Effector CD8-positive, alpha-beta T cell (primary cell): Measurements from ENCODE around the gene ERCC5.

Experiments
- DNase-seq: peaks from one replicate; lab custom pipeline; 2025; lab: John Stamatoyannopoulos, UW

Gene ERCC5

GRCh38 chr13:102881819-102882686, 36.2 kb downstream of the ERCC5 start:
- no peak for DNase-seq

DNA sequence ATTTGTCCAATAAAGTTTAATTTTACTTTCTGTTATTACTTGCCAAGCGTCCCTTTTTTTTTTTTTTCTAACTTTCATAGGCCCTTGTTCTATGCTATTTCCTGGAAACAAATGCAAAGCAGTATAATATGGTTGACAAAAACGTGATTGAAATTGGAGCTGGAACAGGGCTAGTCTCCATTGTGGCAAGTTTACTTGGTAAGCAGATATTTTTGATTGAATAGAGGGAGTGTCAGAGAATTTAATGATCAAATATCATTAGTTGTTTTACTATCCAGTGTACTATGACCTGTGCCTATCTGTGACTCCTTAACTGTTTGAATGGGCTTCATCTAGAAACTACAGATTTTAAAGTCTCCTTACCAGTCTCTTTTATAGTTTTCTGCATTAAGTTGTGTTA, 46.7 kb downstream of the ERCC5 start:
- no peak for DNase-seq

DNA sequence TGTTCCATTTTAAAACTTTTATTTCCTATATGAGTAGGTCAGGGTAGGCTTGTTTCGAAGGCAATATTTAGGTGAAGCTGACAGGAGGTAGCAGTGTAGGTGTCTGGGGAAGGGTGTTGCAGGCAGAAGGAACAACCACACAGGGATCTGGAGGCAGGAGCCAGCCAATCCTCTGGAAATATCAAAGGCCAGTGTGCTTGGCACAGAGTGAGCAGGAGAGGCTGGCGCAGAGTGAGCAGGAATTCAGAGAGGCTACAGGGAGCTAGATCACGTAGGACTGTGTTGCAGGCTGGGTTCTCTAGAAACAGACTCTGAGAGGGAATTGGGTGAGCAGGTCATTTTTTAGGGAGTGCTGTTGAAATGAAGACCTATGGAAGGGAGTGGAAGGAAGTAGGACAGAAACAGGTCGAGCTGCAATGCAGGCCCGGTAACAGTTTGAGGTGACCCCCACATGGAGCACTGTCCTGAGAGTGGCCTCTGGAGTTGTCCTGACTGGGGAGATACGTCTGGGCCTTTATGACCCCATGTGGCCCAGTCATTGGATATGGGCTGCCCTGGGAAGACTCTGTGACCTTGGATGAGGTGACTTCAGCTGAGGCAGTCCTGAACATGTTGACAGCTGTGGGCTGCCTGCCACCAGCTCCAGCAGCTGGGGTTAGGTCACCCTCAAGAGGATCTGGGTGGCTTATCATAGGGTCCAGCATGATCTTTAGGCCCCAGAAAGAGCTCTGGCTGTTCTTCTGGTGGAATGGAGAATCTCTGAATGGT, 51.7 kb downstream of the ERCC5 start:
- no peak for DNase-seq

GRCh38 chr13:102900193-102900608, 54.4 kb downstream of the ERCC5 start:
- no peak for DNase-seq

DNA sequence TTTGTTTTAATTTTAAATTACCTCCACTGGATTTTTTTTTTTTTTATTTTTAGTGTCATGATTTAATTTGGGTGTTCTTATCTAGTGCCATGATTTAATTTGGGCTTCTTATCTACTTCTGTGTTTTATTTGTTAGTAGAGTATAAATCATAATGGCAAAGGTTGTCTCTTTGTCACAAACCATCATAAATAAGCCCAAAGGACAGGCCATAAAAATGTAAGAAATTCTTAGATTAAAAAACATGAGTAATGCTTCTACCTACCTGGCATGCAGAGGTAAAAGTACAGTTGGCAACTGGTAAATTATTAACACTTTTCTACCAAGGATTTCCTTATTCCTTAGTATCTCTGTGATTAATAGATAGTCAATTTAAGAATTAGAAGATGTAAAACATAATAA, 55.2 kb downstream of the ERCC5 start:
- DNase-seq = no peak

DNA sequence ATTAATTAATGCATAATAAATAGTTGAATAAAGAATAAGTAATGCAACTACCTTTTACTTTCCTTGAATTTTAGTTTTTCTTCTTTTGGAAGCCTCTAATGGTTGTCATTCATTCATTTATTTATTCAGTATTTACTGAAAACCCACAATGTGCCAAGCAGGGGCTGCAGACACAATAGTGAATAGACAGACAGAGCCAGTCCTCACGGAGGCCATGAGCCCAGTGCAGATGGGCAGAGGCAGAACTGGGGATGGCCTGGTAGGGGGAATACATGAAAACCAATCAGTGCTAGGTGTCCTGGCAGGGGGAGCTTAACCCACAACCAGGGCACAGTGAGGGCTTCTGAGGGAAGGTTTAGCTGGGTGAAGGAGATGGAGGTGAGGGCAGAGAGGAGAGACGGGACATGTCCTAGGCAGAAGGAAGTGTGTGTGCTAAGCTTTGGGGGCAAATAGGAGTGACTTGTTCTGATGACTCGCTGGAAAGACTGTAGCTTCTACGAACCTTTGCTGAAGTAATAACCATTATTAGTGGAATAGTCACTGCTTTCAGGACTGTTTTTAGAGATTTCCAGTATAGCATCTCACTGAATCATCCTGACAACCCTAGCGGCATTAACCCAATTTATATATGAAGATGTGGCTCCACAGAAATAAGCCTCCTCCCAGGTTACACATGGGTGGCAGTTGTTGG, 55.9 kb downstream of the ERCC5 start:
- DNase-seq = no peak

DNA sequence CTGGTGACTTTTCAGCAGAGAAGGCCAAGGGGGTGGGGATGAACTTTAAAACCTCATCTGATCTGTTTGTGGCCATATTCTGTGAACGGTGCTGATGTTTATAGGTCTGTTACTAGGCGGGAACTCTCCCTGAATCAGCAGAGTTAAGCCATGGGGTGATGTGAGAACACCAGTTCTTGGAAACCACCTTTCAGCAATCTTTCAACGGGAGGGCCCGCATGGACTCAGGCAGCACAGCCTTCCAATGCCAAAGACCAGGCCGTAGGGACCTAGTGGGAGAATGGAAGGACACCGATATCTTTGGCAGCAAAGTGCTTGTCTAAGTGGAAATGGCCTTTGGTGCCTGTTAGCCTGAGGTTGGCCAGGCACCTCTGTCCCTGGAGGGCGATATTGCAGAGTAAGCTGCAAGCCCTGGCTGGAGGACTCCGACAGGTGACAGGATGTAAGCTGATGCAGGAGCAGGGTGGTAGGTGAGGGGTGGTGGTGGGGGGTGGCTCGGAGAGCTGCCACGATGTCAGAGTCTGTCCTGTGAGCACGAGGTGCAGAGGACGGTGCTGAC, 57.0 kb downstream of the ERCC5 start:
- no peak for DNase-seq

- no peak for DNase-seq
These were observed 58.0 kb downstream of the ERCC5 start for GRCh38 chr13:102903659-102904407.

GRCh38 chr13:102904408-102904862, 58.6 kb downstream of the ERCC5 start:
- DNase-seq = no peak

- no peak for DNase-seq
These were observed 60.3 kb downstream of the ERCC5 start for GRCh38 chr13:102905905-102906771.

- no peak for DNase-seq
These were observed 61.4 kb downstream of the ERCC5 start for GRCh38 chr13:102907016-102907756.

GRCh38 chr13:102907886-102908515, 62.2 kb downstream of the ERCC5 start:
- no peak for DNase-seq

GRCh38 chr13:102909971-102910370, 64.1 kb downstream of the ERCC5 start:
- no peak for DNase-seq

DNA sequence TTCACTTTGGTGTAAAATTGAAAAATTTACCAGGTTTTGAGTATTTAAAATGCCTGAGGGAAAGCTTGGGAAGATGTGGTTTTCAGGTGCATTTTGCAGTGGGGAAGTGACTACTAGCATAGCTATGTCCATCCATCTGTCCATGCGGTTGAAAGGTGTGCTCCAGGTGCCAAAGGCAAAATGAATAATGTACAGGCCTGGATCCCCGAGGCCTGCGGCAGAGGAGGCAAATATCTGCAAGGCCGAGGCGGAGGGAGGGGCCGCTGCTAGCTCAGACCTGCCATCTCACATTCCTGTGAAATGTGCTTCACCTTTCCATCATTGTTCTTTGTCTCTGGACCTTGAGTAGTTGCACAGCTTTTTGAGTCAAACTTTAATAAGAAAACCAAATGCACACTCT, 65.5 kb downstream of the ERCC5 start:
- no peak for DNase-seq

DNA sequence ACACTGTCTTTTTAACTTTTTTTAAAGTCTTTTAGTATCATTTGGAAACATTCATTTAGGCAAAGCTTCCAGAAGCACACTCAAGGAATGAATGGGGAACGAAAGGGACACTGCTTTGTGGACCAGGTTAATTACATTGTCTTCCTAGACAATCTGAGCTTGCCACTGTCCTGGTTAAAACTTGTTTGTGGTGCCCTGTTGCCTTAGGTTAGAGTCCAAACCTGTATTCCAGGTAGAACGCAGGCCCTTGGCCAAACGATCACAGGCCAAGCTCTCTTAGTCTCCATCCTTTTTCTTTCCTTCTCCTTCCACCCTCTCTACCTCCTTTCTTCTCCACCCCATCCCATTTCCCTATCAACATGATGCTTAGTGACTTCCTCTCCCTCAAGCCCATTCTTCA, 66.8 kb downstream of the ERCC5 start:
- DNase-seq = no peak

GRCh38 chr13:102913914-102914313, 68.1 kb downstream of the ERCC5 start:
- DNase-seq = no peak

DNA sequence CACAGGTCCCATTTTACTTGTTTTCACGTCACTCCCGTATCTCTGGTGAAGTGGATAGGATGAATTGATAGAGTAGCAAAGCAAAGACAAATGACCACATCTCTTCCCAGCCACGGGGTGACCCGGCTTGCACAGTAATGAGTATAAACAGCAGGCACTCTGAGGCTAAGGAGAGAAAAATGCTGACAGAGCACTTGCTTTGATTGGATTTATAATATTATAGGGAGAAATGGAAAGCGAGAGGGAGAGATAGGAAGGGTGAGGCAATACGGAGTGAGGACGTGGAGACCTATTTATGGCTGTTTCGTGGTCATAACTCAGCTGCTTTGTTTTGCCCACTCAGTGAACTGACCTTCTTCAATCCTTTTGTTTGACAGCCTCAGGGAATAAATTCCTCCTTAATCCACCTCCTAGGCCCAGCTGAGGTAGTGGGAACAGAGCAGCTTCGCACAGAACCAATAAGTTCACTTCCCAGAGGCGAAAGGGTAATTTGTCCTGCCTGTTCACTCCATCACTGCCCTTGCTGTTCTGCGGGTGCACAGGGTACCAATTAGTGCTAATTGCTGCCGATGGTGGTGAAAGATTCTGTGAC, 68.6 kb downstream of the ERCC5 start:
- no peak for DNase-seq

DNA sequence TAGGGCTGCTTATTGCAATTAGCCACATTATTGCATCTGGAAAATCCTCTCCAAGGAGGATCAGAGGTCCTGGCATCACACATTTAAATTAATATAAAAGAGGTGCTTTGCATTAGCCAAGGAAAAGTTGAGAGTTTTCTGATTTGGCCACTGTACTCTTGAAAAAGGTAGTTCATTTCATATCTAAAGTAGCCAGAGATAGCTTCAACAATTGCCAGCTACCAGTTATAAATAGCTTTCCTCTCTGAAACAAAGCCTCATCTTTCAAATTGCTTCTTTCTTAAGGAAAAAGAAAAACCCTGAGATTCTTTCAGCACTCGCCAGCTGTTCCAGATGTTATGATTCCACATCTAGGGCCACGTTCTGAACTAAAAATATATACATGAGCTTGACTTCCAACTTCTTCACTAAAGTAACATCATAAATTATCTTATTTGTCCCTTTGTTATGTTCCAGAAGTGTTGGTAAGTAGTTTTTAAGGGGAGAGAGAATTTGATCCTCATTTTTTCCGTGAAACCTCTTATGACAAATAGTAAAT, 69.6 kb downstream of the ERCC5 start:
- no peak for DNase-seq

- DNase-seq = no peak
These were observed 71.2 kb downstream of the ERCC5 start for GRCh38 chr13:102917019-102917418.
